Heart left ventricle (tissue), 16 donors: Measurements from ENCODE around the gene TNPO3. TPM values are rescaled to one million over a fixed set of nuclear protein-coding genes. Genes with fewer than 3 reads are reported as not detected.
A peak's percentile ranks its signal among the peaks of the same experiment; 100 is the strongest.

Source experiments
- ATAC-seq, 4 donors: fragments of 200-7000 bp; cut with Tn5 transposase; one replicate each; pipeline ENCODE4 v1.9.1; 2020 to 2022; ENCODE audit warnings: moderate library complexity in 4 of 4, mild to moderate bottlenecking in 3 of 4, moderate number of reproducible peaks in 1 of 4
- DNase-seq, 5 donors: peaks; one replicate each; pipeline ENCODE4 v3.0.0-alpha.2; 2020
- H3K27ac ChIP-seq, 12 donors: fragments of 200-600 bp; sonication (generic) in 4 of 12; one replicate each; pipeline versions ENCODE4 v1.5.0 to v1.8.0; 2016 to 2022; ENCODE audit warnings: mild to moderate bottlenecking in 2 of 12
- H3K27me3 ChIP-seq, 9 donors: fragments of 200-600 bp; sonication (generic) in 2 of 9; one replicate each; pipeline versions ENCODE4 v1.5.1 to v1.8.0; 2016 to 2022; ENCODE audit warnings: mild to moderate bottlenecking in 3 of 9
- H3K36me3 ChIP-seq, 9 donors: fragments of 200-600 bp; sonication (generic) in 2 of 9; one replicate each; pipeline versions ENCODE4 v1.5.0 to v1.8.0; 2018 to 2022; ENCODE audit warnings: mild to moderate bottlenecking in 2 of 9
- H3K4me1 ChIP-seq, 12 donors: fragments of 200-600 bp; sonication (generic) in 4 of 12; one replicate each; pipeline versions ENCODE4 v1.5.0 to v1.8.0; 2016 to 2022; ENCODE audit warnings: mild to moderate bottlenecking in 3 of 12
- H3K4me3 ChIP-seq, 12 donors: fragments of 200-600 bp; sonication (generic) in 4 of 12; one replicate each; pipeline versions ENCODE4 v1.5.0 to v1.8.0; 2017 to 2022; ENCODE audit warnings: mild to moderate bottlenecking in 9 of 12, moderate library complexity in 4 of 12
- H3K9me3 ChIP-seq, 12 donors: fragments of 200-600 bp; sonication (generic) in 4 of 12; one replicate each; pipeline versions ENCODE4 v1.5.0 to v1.8.0; 2016 to 2022; ENCODE audit warnings: mild to moderate bottlenecking in 1 of 12
- CTCF ChIP-seq, 12 donors: fragments of 200-600 bp; sonication (generic) in 4 of 12; IDR thresholded peaks; one replicate each; pipeline versions ENCODE4 v1.5.0 to v1.8.0; 2018 to 2022; ENCODE audit warnings: antibody characterized with exemption in 12 of 12, mild to moderate bottlenecking in 5 of 12
- POLR2A ChIP-seq, 2 donors: fragments of 450-650 bp; IDR thresholded peaks; one replicate each; pipeline ENCODE4 v1.6.1; 2017; ENCODE audit warnings: antibody characterized with exemption in 2 of 2, mild to moderate bottlenecking in 2 of 2, moderate library complexity in 2 of 2
- whole genome bisulfite sequencing, 4 donors: extraction: QIAGEN DNeasy Blood & Tissue Kit in 2 of 4; methylation state at CpG; one replicate each; pipeline versions ENCODE4 v1.1.5 to v1.1.7; 2013 to 2018; 5-methylcytosine and 5-hydroxymethylcytosine counted together
- intact Hi-C, 10 donors: fragments of 100-400 bp; cut with DNase I; formaldehyde crosslinking; loops; one replicate each; pipeline versions ENCODE4 v1.11.1 to v1.14.2; 2022
- polyA plus RNA-seq, 2 donors: library from polyadenylated mRNA; stranded (reverse); fragments of 200-250 nt; gene quantifications; one replicate each; pipeline ENCODE4 v1.2.3, GENCODE V29; 2013
- total RNA-seq, 9 donors: library from RNA; depleted of rRNA in 2 of 9; stranded (reverse); fragments of >200 nt in 2 of 9; fragmentation: NEBNext Ultra II Directional in 3 of 9; extraction: Animal tissue kit (Norgen Biotek cat#: 25700) in 3 of 9; gene quantifications; one replicate each; pipeline versions ENCODE4 v1.1.0 to v1.2.4, GENCODE V29; 2016 to 2023
- donor health status: ischemic (EF 13 %, LVEDD 7.1; RV severe dilation, severe dysfunction).
- donor health status: healthy with polysubstance abuse.
- donor health status: DM: no; HTN: yes; CAD: no.
- donor health status: DM: no; HTN: no; CAD: no.
- donor health status: ischemic (EF 25% LVEDD 6.9; RV normal size, moderate dysfunction).
- donor health status: ischemic (EF 25% LVEDD 5.7; RV mildly dilated, moderate dysfunction).
- donor health status: healthy.
- donor health status: DM: yes; HTN: yes; CAD: no.
- donor health status: ischemic (EF 35%, LVEDD 5.7; RV mildly dilated, moderate dysfunction).
- donor health status: nonischemic (EF 11% LVEDD 7.7; RV severe dilation, severe dysfunction).
- donor health status: DM: yes; HTN: yes; CAD: no.
- donor health status: PGD.
- donor health status: ischemic (EF 29% LVEDD 5.4; RV normal size, mild dysfunction).
- donor health status: nonischemic (EF 23%, LVEDD 6.1; RV moderate dilation, normal function).

The TNPO3 gene
- total and polyA plus RNA-seq, 11 donors: 11.0 to 42.4 (median 31.3) TPM

GRCh38 chr7:128934361-128935341 is 120.3 kb downstream of the TNPO3 start:
- 49 to 73% (median 67%) methylated on average over 14 of the region's 14 CpGs for WGBS, 4 donors
- Histone ChIP-seq H3K27me3 (peaks cover 0 to 46% (median 18%) of the 10 kb centered on the region in 9 donors), H3K4me3 (no peak overlapping the region), H3K27ac (peak overlapping the region in 2 of 12 donors; percentile 17 to 87), H3K36me3 (no peaks in the 10 kb centered on the region), H3K4me1 (peaks cover 0 to 54% (median 8%) of the 10 kb centered on the region in 12 donors), H3K9me3 (no peaks in the 10 kb centered on the region)
- intact Hi-C loops: no loop called here
- DNase-seq (no peak), ATAC-seq (peak in 3 of 4 donors; percentile 19 to 27 (median 25))
- TF ChIP-seq CTCF (IDR thresholded peaks at IDR 0.05): no peak
- no peak for TF ChIP-seq POLR2A (IDR thresholded peaks at IDR 0.05)

GRCh38 chr7:128933180-128933891 is 121.6 kb downstream of the TNPO3 start:
- Histone ChIP-seq H3K9me3 (no peaks in the 10 kb centered on the region), H3K27ac (peak overlapping the region in 1 of 12 donors; percentile 87), H3K27me3 (peaks cover 0 to 46% (median 12%) of the 10 kb centered on the region in 9 donors), H3K4me3 (peak overlapping the region in 2 of 12 donors; percentile 10 to 36), H3K4me1 (peaks cover 0 to 43% (median 5%) of the 10 kb centered on the region in 12 donors), H3K36me3 (no peaks in the 10 kb centered on the region)
- DNase-seq (peak in 3 of 5 donors; percentile 40 to 64 (median 53)), ATAC-seq (peak; percentile 47 to 71 (median 63))
- intact Hi-C loops: no loop called here
- WGBS, 4 donors: 56 to 63% (median 58%) methylated on average over 15 of the region's 15 CpGs
- TF ChIP-seq POLR2A (IDR thresholded peaks at IDR 0.05) (no peak), CTCF (IDR thresholded peaks at IDR 0.05) (no peak)

DNA sequence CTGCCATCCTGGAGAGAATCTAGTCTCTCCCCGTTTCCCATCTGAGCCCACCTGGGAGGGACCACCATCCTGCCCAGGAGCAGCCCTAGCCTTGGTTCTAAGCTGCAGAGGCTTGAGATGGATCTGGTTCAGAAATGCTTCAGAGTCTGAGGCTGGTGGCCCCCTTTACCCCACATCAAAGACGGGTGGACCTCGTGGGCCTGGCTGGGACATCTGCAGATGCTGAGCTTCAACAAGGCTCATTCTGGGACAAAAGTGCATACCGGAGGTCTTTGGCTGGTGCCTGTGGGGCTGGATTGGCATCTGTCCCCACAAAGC is 122.1 kb downstream of the TNPO3 start:
- DNase-seq (no peak), ATAC-seq (no peak)
- intact Hi-C loops: no loop called here
- Histone ChIP-seq H3K27ac (peak overlapping the region in 1 of 12 donors; percentile 87), H3K4me3 (peak overlapping the region in 1 of 12 donors; percentile 36), H3K4me1 (peaks cover 0 to 42% (median under 1%) of the 10 kb centered on the region in 12 donors), H3K36me3 (no peaks in the 10 kb centered on the region), H3K27me3 (peaks cover 0 to 45% (median 7%) of the 10 kb centered on the region in 9 donors), H3K9me3 (no peaks in the 10 kb centered on the region)
- TF ChIP-seq CTCF (IDR thresholded peaks at IDR 0.05) (no peak), POLR2A (IDR thresholded peaks at IDR 0.05) (no peak)
- WGBS, 4 donors: 71 to 79% (median 75%) methylated on average over 4 of the region's 4 CpGs
